ENCODE data around the gene LY6G5B. TPM values are rescaled to one million over a fixed set of nuclear protein-coding genes. Genes with fewer than 3 reads are reported as not detected.

Gene LY6G5B
- total and polyA plus RNA-seq, 2 experiments from 2014 or later, result 7.9 to 8.4 TPM

GRCh38 chr6:31722173-31722572 lies 52.4 kb downstream of the LY6G5B start:
- DNase-seq (ENCODE audit: low spot score), result no peak
- no peaks in the 10 kb centered on the region; the same call in 2 of the 3 replicates for H3K9me3 Mint-ChIP-seq

More at GRCh38 chr6:31722173-31722572, 52.4 kb downstream of the LY6G5B start:
- TF ChIP-seq ZNF331 (CRISPR knock-in tag; IDR thresholded peaks at IDR 0.05; ENCODE audit: low read depth), result no peak
- no peak for TF ChIP-seq NANOG (IDR thresholded peaks at IDR 0.05; ENCODE audit: borderline replicate concordance)
- no peak for TF ChIP-seq EZH2phosphoT487 (IDR thresholded peaks at IDR 0.05; ENCODE audit: unreplicated experiment)
- no peak for TF ChIP-seq JUNB (IDR thresholded peaks at IDR 0.05; ENCODE audit: unreplicated experiment)
- no peak for TF ChIP-seq ZNF114 (CRISPR knock-in tag; IDR thresholded peaks at IDR 0.05)
- no peak for TF ChIP-seq ETS1 (IDR thresholded peaks at IDR 0.05)
- no peak for TF ChIP-seq EZH2 (IDR thresholded peaks at IDR 0.05; ENCODE audit: low read depth, unreplicated experiment)
- TF ChIP-seq POLR2AphosphoS5 (IDR thresholded peaks at IDR 0.05; ENCODE audit: low read depth), result no peak
- no peak for TF ChIP-seq ZNF462 (CRISPR knock-in tag; IDR thresholded peaks at IDR 0.05)
- no peak for TF ChIP-seq REST (IDR thresholded peaks at IDR 0.05; ENCODE audit: unreplicated experiment)
- TF ChIP-seq CREB1 (CRISPR knock-in tag; IDR thresholded peaks at IDR 0.05; ENCODE audit: low read depth), result no peak
- TF ChIP-seq CTCF (conservative IDR thresholded peaks at IDR 0.05; ENCODE audit: low read depth in 2 of 2), result no peak
- TF ChIP-seq STAT1 (IDR thresholded peaks at IDR 0.05; ENCODE audit: unreplicated experiment), result no peak
- H3K9me2 ChIP-seq (ENCODE audit: insufficient read depth), result no peaks in the 10 kb centered on the region
- no peaks in the 10 kb centered on the region for H3K27me3 ChIP-seq (ENCODE audit: insufficient read depth)
- Mint-ChIP-seq H3K27me3 (ENCODE audit: insufficient read depth, low read depth, poor library complexity) (peaks cover 20% of the 10 kb centered on the region), H3K4me3 (no peak overlapping the region), H3K27ac (no peak overlapping the region), H3K36me3 (ENCODE audit: low read depth) (peaks cover 15% of the 10 kb centered on the region), H3K4me1 (peaks cover 20% of the 10 kb centered on the region)
- no peaks in the 10 kb centered on the region for H3K79me2 ChIP-seq (replicated peaks; ENCODE audit: insufficient read depth)
- H2AFZ ChIP-seq, result no peak overlapping the region
- no peak for ATAC-seq
- H3K27ac ChIP-seq (ENCODE audit: low read depth), result no peak overlapping the region
- no peaks in the 10 kb centered on the region for H4K20me1 ChIP-seq (replicated peaks; ENCODE audit: insufficient read depth)
- no peak overlapping the region for H3K4me3 ChIP-seq
- H3K4me2 ChIP-seq, result no peak overlapping the region
- peaks cover 14% of the 10 kb centered on the region for H3K4me1 ChIP-seq (ENCODE audit: insufficient read depth)
- no peaks in the 10 kb centered on the region for H3F3A ChIP-seq (replicated peaks; ENCODE audit: low read depth)
- H3K36me3 ChIP-seq (ENCODE audit: insufficient read depth), result no peaks in the 10 kb centered on the region

All from GM23338 (cell line).